A673 (cell line): ENCODE measurements around the gene KIAA0586. TPM values are rescaled to one million over a fixed set of nuclear protein-coding genes. Genes with fewer than 3 reads are reported as not detected.

ENCODE experiments used
- BruUV-seq: library from RNA; stranded (reverse); fragments of 400-500 nt; replicated peaks from 2 replicates; lab custom pipeline; 2021; lab: Mats Ljungman, UMichigan
- CTCF ChIA-PET: fragments of 300-600 bp; sonication (Branson Sonifier 250); formaldehyde crosslinking; loops from one replicate; lab custom pipeline; 2022; ENCODE audit warnings: antibody characterized with exemption; lab: Charles Lee
- POLR2A ChIA-PET: fragments of 300-600 bp; sonication (Branson Sonifier 250); formaldehyde crosslinking; loops from one replicate; lab custom pipeline; 2022; ENCODE audit warnings: antibody characterized with exemption; ENCODE audit not compliant: low non-redundant PET; lab: Charles Lee
- DNase-seq: peaks from one replicate; pipeline ENCODE4 v3.0.0-alpha.2; 2015; ENCODE audit warnings: low spot score
- H3K27ac ChIP-seq: fragments of 200-600 bp; sonication (generic); 2 replicates; pipeline ENCODE4 v1.5.1; 2016; ENCODE audit warnings: mixed run types, low read depth, mild to moderate bottlenecking, mixed read lengths, antibody characterized with exemption, low read length; ENCODE audit not compliant: poor library complexity, severe bottlenecking
- H3K27me3 ChIP-seq: fragments of 200-600 bp; sonication (generic); replicated peaks from 2 replicates; pipeline ENCODE4 v1.6.1; 2017; ENCODE audit warnings: mixed run types, low read depth, mild to moderate bottlenecking, mixed read lengths, antibody characterized with exemption, low read length; ENCODE audit not compliant: insufficient read depth, poor library complexity
- H3K36me3 ChIP-seq: fragments of 200-600 bp; sonication (generic); 2 replicates; pipeline ENCODE4 v1.6.1; 2016; ENCODE audit warnings: mixed run types, mild to moderate bottlenecking, mixed read lengths, antibody characterized with exemption, low read length; ENCODE audit not compliant: insufficient read depth, poor library complexity, severe bottlenecking
- H3K4me1 ChIP-seq: fragments of 200-600 bp; sonication (generic); 2 replicates; pipeline ENCODE4 v1.6.1; 2017; ENCODE audit warnings: mixed run types, mild to moderate bottlenecking, mixed read lengths, antibody characterized with exemption, low read length; ENCODE audit not compliant: insufficient read depth, poor library complexity, severe bottlenecking
- H3K4me3 ChIP-seq: fragments of 200-600 bp; sonication (generic); 2 replicates; pipeline ENCODE4 v1.5.1; 2016; ENCODE audit warnings: low read depth, mixed run types, mild to moderate bottlenecking, mixed read lengths, low read length; ENCODE audit not compliant: poor library complexity, severe bottlenecking
- H3K9me3 ChIP-seq: fragments of 200-600 bp; sonication (generic); 2 replicates; pipeline ENCODE4 v1.6.1; 2016; ENCODE audit warnings: mixed run types, low read depth, mild to moderate bottlenecking, mixed read lengths, antibody characterized with exemption, low read length; ENCODE audit not compliant: poor library complexity, severe bottlenecking
- EZH2 ChIP-seq: fragments of 200-600 bp; sonication (generic); IDR thresholded peaks from 2 replicates; pipeline ENCODE4 v1.6.1; 2017; ENCODE audit warnings: borderline replicate concordance, low read depth, mild to moderate bottlenecking, mixed read lengths, antibody characterized with exemption, low read length; ENCODE audit not compliant: poor library complexity, severe bottlenecking
- intact Hi-C: fragments of 100-400 bp; cut with micrococcal nuclease; formaldehyde crosslinking; loops from one replicate; pipeline ENCODE4 v1.10.0; 2022; ENCODE audit not compliant: unreplicated experiment
- total RNA-seq: library from RNA; stranded (reverse); gene quantifications from 2 replicates; pipeline ENCODE4 v1.2.3, GENCODE V29; 2021
- TF ChIP-seq, protein P1 (sequence below): fragments of 300-800, 200-600 bp; sonication (generic); conservative IDR thresholded peaks from 2 replicates; pipeline ENCODE4 v1.5.1; 2017; ENCODE audit warnings: low read depth, mild to moderate bottlenecking, antibody characterized with exemption, low read length, moderate library complexity, mixed read lengths

Gene KIAA0586
- total RNA-seq, 1 experiment from 2014 or later: 45.3 TPM

DNA sequence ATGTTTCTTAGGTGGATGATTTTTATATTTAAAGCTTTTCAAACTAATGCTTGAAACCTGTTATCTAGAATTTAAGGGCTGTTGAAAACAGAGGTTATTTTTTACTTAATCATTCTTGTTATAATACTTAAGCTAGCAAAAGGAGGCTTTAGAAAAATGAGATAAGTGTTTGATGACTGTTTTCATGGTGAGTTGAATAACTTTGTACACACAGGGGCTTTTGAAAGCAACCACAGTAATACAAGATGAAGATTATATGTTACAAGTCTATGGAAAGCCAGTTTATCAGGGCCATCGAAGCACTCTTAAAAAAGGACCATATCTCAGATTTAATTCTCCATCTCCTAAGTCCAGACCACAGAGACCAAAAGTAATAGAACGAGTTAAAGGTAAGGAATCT, 33.3 kb downstream of the KIAA0586 start:
- CTCF ChIA-PET: no interaction called here
- TF ChIP-seq, protein P1, sequence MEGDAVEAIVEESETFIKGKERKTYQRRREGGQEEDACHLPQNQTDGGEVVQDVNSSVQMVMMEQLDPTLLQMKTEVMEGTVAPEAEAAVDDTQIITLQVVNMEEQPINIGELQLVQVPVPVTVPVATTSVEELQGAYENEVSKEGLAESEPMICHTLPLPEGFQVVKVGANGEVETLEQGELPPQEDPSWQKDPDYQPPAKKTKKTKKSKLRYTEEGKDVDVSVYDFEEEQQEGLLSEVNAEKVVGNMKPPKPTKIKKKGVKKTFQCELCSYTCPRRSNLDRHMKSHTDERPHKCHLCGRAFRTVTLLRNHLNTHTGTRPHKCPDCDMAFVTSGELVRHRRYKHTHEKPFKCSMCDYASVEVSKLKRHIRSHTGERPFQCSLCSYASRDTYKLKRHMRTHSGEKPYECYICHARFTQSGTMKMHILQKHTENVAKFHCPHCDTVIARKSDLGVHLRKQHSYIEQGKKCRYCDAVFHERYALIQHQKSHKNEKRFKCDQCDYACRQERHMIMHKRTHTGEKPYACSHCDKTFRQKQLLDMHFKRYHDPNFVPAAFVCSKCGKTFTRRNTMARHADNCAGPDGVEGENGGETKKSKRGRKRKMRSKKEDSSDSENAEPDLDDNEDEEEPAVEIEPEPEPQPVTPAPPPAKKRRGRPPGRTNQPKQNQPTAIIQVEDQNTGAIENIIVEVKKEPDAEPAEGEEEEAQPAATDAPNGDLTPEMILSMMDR: no peak
- no peak for TF ChIP-seq EZH2
- intact Hi-C loops: no loop called here
- Histone ChIP-seq H3K27ac (no peak overlapping the region), H3K36me3 (peaks cover 4% of the 10 kb centered on the region), H3K4me3 (no peak overlapping the region), H3K9me3 (no peaks in the 10 kb centered on the region), H3K27me3 (no peaks in the 10 kb centered on the region), H3K4me1 (no peaks in the 10 kb centered on the region)
- no peak for DNase-seq
- BruUV-seq: no TSS peak
- POLR2A ChIA-PET: no interaction called here

GRCh38 chr14:58463147-58463546, 35.6 kb downstream of the KIAA0586 start:
- no peaks in the 10 kb centered on the region for H3K27me3 ChIP-seq
- H3K4me3 ChIP-seq: no peak overlapping the region
- H3K9me3 ChIP-seq: no peaks in the 10 kb centered on the region
- no TSS peak for BruUV-seq
- H3K27ac ChIP-seq: no peak overlapping the region
- intact Hi-C loops: no loop called here
- POLR2A ChIA-PET: no interaction called here
- DNase-seq: no peak
- no peak for TF ChIP-seq EZH2
- TF ChIP-seq, protein P1: no peak
- H3K36me3 ChIP-seq: no peaks in the 10 kb centered on the region
- H3K4me1 ChIP-seq: no peaks in the 10 kb centered on the region
- CTCF ChIA-PET: no interaction called here

- TF ChIP-seq EZH2: no peak
- TF ChIP-seq, protein P1: no peak
- H3K27ac ChIP-seq: no peak overlapping the region
- POLR2A ChIA-PET: no interaction called here
- no peaks in the 10 kb centered on the region for H3K9me3 ChIP-seq
- DNase-seq: no peak
- H3K27me3 ChIP-seq: no peaks in the 10 kb centered on the region
- BruUV-seq: no TSS peak
- H3K4me3 ChIP-seq: no peak overlapping the region
- H3K4me1 ChIP-seq: no peaks in the 10 kb centered on the region
- intact Hi-C loops: no loop called here
- CTCF ChIA-PET: no interaction called here
- peaks cover 11% of the 10 kb centered on the region for H3K36me3 ChIP-seq
These were observed 37.1 kb downstream of the KIAA0586 start for GRCh38 chr14:58464652-58465051.
